Measurements from ENCODE around the gene MCCD1.
A peak's percentile ranks its signal among the peaks of the same experiment; 100 is the strongest.

Gene MCCD1

GRCh38 chr6:31572041-31572911 lies 43.5 kb downstream of the MCCD1 start, which contains the start of gene LTA:
Gene LTA (plus strand): TSS chr6:31572289. CDS start chr6:31572743, 454 bp downstream.
- peak; percentile 66 for DNase-seq (ENCODE audit: low spot score)

DNA sequence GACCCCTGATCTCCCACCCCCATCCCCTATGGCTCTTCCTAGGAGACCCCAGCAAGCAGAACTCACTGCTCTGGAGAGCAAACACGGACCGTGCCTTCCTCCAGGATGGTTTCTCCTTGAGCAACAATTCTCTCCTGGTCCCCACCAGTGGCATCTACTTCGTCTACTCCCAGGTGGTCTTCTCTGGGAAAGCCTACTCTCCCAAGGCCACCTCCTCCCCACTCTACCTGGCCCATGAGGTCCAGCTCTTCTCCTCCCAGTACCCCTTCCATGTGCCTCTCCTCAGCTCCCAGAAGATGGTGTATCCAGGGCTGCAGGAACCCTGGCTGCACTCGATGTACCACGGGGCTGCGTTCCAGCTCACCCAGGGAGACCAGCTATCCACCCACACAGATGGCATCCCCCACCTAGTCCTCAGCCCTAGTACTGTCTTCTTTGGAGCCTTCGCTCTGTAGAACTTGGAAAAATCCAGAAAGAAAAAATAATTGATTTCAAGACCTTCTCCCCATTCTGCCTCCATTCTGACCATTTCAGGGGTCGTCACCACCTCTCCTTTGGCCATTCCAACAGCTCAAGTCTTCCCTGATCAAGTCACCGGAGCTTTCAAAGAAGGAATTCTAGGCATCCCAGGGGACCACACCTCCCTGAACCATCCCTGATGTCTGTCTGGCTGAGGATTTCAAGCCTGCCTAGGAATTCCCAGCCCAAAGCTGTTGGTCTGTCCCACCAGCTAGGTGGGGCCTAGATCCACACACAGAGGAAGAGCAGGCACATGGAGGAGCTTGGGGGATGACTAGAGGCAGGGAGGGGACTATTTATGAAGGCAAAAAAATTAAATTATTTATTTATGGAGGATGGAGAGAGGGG lies 44.7 kb downstream of the MCCD1 start:
- no peak for DNase-seq (ENCODE audit: low spot score)

DNA sequence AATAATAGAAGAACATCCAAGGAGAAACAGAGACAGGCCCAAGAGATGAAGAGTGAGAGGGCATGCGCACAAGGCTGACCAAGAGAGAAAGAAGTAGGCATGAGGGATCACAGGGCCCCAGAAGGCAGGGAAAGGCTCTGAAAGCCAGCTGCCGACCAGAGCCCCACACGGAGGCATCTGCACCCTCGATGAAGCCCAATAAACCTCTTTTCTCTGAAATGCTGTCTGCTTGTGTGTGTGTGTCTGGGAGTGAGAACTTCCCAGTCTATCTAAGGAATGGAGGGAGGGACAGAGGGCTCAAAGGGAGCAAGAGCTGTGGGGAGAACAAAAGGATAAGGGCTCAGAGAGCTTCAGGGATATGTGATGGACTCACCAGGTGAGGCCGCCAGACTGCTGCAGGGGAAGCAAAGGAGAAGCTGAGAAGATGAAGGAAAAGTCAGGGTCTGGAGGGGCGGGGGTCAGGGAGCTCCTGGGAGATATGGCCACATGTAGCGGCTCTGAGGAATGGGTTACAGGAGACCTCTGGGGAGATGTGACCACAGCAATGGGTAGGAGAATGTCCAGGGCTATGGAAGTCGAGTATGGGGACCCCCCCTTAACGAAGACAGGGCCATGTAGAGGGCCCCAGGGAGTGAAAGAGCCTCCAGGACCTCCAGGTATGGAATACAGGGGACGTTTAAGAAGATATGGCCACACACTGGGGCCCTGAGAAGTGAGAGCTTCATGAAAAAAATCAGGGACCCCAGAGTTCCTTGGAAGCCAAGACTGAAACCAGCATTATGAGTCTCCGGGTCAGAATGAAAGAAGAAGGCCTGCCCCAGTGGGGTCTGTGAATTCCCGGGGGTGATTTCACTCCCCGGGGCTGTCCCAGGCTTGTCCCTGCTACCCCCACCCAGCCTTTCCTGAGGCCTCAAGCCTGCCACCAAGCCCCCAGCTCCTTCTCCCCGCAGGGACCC lies 45.6 kb downstream of the MCCD1 start:
- DNase-seq (ENCODE audit: low spot score) = no peak

DNA sequence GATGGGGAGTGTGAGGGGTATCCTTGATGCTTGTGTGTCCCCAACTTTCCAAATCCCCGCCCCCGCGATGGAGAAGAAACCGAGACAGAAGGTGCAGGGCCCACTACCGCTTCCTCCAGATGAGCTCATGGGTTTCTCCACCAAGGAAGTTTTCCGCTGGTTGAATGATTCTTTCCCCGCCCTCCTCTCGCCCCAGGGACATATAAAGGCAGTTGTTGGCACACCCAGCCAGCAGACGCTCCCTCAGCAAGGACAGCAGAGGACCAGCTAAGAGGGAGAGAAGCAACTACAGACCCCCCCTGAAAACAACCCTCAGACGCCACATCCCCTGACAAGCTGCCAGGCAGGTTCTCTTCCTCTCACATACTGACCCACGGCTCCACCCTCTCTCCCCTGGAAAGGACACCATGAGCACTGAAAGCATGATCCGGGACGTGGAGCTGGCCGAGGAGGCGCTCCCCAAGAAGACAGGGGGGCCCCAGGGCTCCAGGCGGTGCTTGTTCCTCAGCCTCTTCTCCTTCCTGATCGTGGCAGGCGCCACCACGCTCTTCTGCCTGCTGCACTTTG lies 46.7 kb downstream of the MCCD1 start, which contains the start of gene TNF:
Gene TNF, plus strand, starts transcription at position 231 of the 567 bp plus-strand sequence. Its CDS starts 177 bp downstream, at position 408.
- DNase-seq (ENCODE audit: low spot score) = peak; percentile 63

DNA sequence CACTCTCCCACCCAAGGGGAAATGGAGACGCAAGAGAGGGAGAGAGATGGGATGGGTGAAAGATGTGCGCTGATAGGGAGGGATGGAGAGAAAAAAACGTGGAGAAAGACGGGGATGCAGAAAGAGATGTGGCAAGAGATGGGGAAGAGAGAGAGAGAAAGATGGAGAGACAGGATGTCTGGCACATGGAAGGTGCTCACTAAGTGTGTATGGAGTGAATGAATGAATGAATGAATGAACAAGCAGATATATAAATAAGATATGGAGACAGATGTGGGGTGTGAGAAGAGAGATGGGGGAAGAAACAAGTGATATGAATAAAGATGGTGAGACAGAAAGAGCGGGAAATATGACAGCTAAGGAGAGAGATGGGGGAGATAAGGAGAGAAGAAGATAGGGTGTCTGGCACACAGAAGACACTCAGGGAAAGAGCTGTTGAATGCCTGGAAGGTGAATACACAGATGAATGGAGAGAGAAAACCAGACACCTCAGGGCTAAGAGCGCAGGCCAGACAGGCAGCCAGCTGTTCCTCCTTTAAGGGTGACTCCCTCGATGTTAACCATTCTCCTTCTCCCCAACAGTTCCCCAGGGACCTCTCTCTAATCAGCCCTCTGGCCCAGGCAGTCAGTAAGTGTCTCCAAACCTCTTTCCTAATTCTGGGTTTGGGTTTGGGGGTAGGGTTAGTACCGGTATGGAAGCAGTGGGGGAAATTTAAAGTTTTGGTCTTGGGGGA lies 47.4 kb downstream of the MCCD1 start:
- peak; percentile 58 for DNase-seq (ENCODE audit: low spot score)

- DNase-seq (ENCODE audit: low spot score) = no peak
Observed at GRCh38 chr6:31576897-31577578, 48.3 kb downstream of the MCCD1 start.

DNA sequence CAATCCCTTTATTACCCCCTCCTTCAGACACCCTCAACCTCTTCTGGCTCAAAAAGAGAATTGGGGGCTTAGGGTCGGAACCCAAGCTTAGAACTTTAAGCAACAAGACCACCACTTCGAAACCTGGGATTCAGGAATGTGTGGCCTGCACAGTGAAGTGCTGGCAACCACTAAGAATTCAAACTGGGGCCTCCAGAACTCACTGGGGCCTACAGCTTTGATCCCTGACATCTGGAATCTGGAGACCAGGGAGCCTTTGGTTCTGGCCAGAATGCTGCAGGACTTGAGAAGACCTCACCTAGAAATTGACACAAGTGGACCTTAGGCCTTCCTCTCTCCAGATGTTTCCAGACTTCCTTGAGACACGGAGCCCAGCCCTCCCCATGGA lies 48.8 kb downstream of the MCCD1 start:
- no peak for DNase-seq (ENCODE audit: low spot score)

- no peak for DNase-seq (ENCODE audit: low spot score)
Observed at GRCh38 chr6:31578184-31579118, 49.7 kb downstream of the MCCD1 start.

DNA sequence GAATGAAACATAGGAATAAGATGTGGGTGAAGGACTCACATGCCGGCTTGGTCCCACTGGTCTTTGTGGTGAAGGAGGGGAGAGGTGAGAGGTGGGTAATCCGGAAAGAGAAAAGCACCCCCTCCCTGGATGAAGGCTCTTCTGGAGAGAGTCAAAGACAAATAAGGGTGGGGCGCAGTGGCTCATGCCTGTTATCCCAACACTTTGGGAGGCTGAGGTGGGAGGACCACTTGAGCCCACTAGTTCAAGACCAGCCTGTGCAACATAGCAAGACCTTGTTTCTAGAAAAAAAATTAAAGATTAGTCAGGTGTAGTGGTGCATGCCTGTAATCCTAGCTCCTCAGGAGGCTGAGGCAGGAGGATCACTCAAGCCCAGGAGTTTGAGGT lies 50.4 kb downstream of the MCCD1 start:
- DNase-seq (ENCODE audit: low spot score) = no peak

Data from NAMALWA (cell line).